Stimulated activated CD4-positive, alpha-beta T cell treated with anti-CD3 and anti-CD28 coated beads, Interleukin-4, amount 100 ng/mL, for 48 hours (primary cell): ENCODE data around the gene UBXN1.

Experiments
- DNase-seq, 2 donors: peaks; one replicate each; pipeline ENCODE4 v3.0.0-alpha.2; 2020; ENCODE audit warnings: low read depth in 2 of 2

The UBXN1 gene

DNA sequence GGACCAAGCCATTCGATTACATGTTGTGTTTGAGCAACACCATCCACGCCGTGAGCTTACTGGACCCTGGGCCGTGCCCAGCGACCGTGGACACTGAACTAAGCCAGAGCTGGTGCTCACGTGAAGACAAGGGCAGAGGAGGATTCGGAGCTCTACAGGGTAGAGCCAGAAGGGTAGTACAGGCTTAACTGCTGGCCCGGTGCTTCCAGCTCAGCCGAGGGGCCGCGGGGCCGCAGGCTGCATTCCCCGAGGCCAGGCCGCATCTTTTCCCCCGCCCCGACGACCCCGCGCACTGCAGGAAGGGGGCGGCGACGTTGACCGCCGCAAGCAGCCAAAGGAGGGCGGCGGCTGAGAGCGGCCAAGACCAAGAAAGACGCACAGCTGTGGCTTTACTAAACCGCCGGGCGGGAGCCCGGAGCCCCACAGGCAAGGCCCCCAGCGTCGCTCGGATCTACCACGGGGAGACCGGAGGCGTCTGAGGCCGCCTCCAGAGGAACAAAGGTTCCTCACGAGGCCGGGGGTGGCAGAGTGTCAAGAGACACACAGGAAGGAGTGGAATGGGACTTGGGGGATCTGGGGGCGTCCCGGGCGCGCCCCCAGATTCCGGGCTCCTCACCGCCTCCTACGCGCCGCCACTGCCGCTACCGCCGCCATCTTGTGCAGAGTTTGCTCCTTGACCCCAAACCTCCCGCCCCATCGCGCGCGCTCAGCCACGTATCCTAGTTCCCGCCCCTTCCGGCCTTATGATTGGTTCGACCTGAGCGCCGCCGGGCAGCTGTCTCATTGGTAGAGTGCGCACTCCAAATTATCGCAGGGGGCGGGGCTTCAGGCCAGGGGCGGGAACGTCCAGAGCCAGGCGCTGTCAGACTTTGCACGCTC lies 32.7 kb downstream of the UBXN1 start, which contains the start of gene GANAB:
GANAB (minus strand) TSS at position 668 of the 879 bp plus-strand sequence; CDS start at position 654, 14 bp downstream.
- peak; percentile 99 to 100 for DNase-seq

DNA sequence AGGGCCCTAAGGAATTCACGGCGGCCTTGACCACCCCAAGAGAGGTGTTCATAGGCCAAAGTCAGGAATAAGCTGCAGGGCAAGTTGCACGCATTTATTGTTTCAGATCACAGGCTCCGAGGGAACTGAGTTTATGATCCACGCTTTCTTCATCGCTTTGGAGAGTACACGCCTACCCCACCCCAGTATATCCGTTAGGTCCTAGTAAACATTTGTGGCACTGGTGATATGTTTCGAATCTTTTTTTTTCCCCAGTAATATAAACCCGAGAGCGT lies 33.3 kb downstream of the UBXN1 start:
- DNase-seq: no peak

DNA sequence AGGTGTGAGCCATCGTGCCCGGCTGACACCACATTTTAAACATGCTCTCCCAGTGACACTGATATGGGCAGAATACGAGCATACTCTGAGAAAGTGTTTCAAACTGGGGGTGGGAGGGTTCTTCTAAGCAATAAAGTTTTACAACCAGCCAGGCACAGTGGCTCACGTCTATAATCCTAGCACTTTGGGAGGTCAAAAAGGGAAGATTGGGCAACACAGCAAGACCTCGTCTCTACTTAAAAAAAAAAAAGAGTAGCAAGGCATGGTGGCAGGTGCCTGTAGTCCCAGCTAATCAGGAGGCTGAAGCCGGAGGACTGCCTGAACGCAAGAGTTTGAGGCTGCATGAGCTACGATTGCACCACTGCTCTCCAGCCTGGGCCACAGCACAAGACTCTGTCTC lies 34.7 kb downstream of the UBXN1 start:
- DNase-seq: no peak

DNA sequence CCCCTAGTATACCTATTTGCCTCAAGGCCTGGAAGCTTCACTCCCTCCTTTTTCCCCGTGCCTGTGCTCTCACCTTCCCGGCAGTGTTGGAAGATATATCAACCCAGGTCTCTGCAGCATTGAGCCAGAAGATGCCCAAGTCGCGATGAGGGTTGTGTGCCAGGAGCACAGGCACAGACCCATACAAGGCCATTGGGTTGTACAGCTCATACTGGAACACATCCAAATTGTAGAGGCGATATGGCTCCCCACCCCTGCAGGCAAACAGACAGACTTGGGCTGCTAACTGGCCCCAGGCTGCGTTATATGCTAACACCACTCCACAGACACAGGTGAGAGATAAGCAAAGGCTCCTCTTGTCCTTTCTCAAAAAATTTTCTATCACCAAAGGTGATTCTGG lies 46.4 kb downstream of the UBXN1 start:
- DNase-seq: no peak

DNA sequence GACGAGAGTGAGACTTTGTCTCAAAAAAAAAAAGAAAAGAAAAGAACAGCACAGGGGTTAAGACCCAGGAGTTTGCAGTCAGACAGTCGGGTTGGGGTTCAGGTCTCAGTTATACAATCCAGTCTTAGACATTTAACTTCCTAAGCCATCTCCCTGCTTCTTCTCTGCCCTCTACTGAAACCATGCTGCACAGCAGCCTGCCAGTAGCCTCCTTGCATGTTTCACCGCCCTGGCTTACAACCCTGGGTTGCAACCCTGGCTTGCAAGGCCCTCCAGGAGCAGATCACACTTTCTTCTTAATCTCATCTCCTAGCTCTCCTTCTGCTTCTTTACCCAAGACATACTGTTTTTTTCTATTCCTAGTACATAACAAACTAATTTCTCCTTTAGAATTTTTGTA lies 51.2 kb downstream of the UBXN1 start:
- no peak for DNase-seq
